Measurements from ENCODE around the gene MAPK9. TPM values are rescaled to one million over a fixed set of nuclear protein-coding genes. Genes with fewer than 3 reads are reported as not detected.

MAPK9 gene
- total RNA-seq (2022; extraction: Qiagen RNA extraction; ENCODE audit: low read depth) = 28.4 to 43.6 TPM (median 38.6 TPM) in 5 replicates

GRCh38 chr5:180291943-180292831, at the start of gene MAPK9:
TSS of gene MAPK9 (minus strand) at chr5:180292083. CDS start at chr5:180280561, 11,522 bp downstream.

GRCh38 chr5:180209137-180209581, 82.7 kb downstream of the MAPK9 start, which contains the start of gene RASGEF1C:
TSS of gene RASGEF1C (minus strand) at chr5:180209211. CDS start at chr5:180138052, 71,159 bp downstream.

Other genes starting within 250 kb of the MAPK9 start
- 36.9 to 45.0 TPM (median 42.5 TPM) in 5 replicates for gene RNF130, start 220.3 kb downstream of the MAPK9 start, total RNA-seq (2022; extraction: Qiagen RNA extraction; ENCODE audit: low read depth)
- gene RASGEF1C, start 82.9 kb downstream of the MAPK9 start, total RNA-seq (2022; extraction: Qiagen RNA extraction; ENCODE audit: low read depth) = 0.50 TPM in 1 of 5 replicates, not detected in the others
- 41.3 to 62.8 TPM (median 57.6 TPM) in 5 replicates for gene GFPT2, start 61.3 kb upstream of the MAPK9 start, total RNA-seq (2022; extraction: Qiagen RNA extraction; ENCODE audit: low read depth)
- gene CNOT6, start 202.3 kb upstream of the MAPK9 start, total RNA-seq (2022; extraction: Qiagen RNA extraction; ENCODE audit: low read depth) = 17.2 to 23.2 TPM (median 22.1 TPM) in 5 replicates